Measurements from ENCODE around the gene BAG2.

The BAG2 gene

DNA sequence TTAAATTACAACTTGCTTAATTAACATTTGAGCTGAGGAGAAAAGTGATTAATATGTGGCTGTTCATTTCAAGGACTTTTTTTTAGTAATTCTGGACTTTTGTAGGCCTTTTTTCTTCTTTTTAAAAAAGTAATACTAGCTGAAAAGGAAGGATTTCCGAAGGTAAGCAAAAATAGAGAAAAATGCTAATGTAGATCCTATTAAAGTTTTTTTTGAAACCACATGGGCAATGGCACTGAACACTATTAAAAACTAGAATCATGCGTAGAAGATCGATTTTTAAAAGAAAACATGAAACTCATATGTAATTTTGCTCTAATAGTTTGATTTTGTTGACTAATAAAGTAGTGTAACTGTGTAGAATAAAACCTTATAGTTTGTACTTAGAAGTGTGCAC lies 2.4 kb downstream of the BAG2 start:
- DNase-seq, result no peak

DNA sequence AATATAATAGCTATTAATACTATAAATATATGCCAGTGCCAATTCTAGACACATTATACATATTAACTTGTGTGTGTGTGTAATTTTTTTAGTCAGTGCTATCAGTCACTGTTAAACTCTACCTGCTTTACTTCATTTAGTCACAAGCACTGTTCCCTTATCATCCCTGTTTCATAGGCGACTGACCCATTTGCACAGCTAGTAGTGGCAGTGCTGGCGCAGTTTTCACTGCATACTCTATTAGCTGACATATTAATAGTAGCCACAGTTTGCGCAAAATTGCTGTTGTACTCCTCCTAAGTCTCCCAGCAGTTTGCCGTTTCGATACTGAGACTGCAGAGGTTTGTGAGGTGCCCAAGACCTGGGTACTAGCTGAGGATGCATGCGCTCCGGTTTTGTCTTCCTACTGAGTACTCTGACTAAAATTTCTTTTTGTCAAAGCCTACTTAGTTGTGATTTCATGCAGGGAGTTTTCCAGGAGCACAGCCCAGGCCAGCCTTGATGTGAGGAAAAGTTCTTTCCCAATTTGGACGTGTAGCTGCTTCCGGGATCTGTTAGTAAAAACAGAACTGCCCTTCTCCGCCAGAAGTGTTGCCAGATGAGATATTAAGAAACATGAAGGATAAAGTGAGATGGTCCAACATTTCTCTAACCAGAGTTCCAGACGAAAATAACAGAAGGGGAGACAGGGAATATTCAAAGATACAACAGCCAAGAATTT lies 5.6 kb downstream of the BAG2 start:
- DNase-seq, result peak; percentile 32

GRCh38 chr6:57180596-57180995 lies 8.5 kb downstream of the BAG2 start:
- no peak for DNase-seq

- no peak for DNase-seq
These were observed 9.9 kb downstream of the BAG2 start for GRCh38 chr6:57182017-57182432.

GRCh38 chr6:57183336-57183735 lies 11.2 kb downstream of the BAG2 start:
- peak; percentile 65 for DNase-seq

DNA sequence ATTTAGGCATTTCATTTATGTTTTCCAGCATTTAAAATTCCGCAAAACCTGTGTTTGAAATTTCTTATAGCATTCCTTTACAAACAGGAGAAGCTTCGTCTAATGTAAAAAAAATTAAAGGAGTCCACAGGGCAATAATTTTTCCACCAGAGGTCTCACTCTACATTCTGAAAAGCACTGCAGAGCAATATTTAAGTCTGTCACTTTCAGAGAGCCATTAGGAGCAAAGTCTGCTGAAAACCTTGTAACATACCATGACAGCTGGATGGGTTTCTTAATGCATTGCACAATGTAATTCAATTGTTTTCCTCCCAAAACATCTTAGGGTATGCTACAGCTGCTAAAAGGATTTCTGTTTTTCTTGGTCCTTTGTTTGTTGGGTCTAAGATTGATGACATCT lies 18.0 kb downstream of the BAG2 start:
- peak; percentile 62 for DNase-seq

- no peak for DNase-seq
These were observed 21.1 kb downstream of the BAG2 start for GRCh38 chr6:57193177-57193576.

DNA sequence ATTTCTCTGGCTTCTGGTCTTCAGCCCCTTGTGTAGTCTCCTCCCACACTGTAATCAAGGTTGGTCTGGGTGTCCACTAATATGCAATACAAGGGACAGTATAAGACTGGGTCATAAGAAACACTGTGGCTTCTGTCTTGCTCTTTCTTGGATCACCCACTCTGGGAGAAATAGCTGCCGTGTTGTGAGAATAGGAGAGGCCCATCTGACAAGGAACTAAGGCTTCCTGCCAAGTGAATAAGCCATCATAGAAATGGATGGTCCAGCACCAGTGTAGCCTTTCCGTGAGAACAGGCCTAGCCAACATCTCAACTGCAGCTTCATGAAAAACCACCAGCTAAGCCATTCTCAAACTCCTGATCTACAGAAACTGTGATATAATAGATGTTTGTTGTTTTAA lies 23.3 kb downstream of the BAG2 start:
- DNase-seq, result no peak

DNA sequence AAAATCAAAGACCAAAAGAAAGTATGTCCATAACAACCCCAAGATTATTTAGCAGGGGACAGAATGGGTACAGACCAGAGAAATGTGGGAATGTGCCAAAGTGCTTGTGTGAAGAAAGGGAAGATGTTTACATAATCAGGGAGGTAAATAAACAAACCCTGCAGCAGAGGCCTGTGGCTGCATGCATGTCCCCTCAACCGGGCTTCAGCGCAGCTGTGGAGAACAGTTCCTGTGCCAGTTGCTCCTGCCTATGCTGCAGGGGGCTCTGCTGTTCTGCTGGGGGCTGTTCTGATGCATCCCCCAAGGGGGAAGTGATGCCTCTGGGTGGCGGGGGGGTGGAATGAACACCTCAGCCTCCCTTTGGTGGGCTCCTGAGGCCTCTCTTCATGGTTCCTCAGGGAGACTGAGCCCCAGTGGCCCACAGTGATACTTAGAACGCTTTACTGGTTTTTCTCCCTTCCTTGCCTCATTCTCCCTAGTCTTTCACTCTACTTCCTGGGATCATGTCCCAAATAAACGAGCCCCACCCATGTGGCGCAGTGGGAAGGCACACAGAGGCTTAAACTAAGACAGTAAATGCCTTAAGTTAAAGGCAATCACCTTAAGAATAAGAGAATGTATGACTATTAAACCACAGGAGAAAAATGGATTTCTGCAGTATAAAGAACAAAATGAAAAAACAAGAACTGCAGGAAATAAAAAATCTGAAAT lies 27.0 kb downstream of the BAG2 start:
- DNase-seq, result no peak

GRCh38 chr6:57201718-57202117 lies 29.6 kb downstream of the BAG2 start:
- no peak for DNase-seq

DNA sequence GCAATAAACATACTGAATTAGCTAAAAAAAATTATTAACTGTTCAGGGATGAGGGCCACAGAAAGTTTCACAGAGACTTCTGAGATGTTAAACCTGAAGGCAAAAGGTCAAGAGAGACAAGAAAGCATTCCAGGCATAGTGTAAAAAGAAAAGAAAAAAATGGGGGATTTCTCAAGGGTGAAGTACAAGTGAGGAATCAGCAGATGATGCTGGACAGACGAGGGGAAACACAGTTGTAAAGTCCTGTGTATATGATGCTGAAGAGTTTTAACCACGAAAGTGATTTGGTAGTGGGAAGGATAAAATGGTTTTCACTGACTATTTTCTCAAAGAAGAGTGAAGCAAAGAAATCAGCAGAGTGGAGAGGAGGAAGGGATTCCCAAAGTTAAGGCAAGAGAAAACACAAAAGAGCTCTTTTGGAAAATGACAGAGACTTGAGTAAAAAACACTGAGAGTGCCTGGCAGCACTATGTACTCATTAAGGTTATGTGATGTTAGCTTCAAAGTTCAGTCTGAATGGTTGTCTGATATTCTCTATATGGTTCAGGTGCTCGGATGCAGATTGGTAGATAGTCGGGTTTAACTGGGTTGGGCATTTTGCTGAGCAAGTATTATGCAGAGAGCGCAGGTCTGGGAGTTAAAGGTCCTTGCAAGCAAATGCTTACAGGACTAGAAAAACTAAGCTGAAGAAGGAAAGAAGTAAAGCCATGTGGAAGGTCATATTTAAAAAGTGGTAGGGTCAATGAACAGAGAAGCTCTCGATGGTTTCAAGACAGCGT lies 33.6 kb downstream of the BAG2 start:
- DNase-seq, result no peak

DNA sequence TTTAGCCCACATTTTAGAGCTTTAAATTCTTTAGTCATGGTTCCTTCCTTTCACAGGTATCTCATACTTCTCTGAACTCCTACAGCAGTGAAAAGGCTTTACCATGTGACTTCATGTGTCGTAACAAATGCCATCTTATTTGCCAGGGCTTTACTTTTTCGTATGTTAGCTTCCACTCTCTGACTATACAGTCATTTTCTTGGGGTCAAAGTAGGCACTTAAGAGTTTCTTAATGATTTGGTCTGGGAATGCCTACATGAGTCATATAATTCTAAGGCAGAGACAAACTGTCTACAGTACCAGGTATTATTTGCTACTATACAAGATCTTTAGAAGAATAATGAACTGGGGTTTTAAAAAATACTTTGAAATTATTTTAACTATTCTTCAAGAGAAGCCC lies 35.0 kb downstream of the BAG2 start:
- peak; percentile 38 for DNase-seq

GRCh38 chr6:57207872-57208271 lies 35.7 kb downstream of the BAG2 start:
- no peak for DNase-seq

DNA sequence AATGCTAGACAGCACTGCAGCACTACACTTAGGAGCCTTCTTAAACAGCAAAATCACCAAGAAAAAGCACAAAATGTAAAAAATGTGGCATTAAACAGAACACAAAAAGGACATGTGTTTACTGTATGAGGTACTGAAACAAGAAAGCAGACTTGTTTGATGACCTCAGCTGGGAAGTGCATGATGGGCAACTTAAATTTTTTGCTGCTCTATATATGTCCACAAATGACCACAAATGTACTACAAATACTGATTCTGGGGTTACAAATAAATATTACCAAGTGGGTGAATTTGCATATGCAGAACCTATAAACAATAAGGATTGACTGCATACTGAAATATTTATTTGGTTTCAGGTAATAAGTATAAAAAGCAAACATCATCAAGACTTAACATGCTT lies 36.9 kb downstream of the BAG2 start:
- no peak for DNase-seq

DNA sequence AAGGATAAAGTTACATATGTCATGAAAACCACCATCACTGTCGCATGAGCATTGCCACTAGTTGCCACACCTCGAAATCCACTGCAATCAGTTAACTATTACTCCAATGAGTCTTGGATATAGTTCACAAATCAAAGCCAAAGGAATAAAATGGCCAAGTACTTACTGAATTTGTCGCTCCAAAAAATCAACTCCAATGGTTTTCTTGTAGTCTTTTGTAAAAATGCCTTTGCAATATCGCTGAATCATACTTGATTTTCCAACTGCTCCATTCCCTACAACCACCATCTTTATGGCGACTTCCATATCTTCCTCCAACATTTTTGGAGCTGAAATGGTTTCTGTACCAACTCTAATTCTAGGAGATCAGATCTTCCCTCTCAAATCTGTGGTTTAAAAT lies 37.9 kb downstream of the BAG2 start:
- DNase-seq, result no peak

DNA sequence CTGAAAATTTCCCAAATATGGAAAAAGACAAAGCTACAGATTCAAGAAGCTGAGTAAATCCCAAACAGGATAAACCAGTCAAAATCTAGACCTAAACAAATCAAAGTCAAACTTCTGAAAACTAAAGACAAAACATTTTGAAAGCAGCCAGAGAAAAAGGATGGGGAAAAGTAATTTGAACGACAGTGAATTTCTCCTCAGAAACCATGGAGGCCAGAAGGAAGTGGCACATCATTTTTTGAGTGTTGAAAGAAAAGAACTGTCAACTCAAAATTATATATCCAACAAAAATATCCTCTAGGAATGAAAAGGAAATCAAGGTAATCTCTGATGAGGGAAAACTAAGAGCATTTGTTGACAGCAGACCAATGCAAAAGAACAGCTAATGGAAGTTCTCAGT lies 43.1 kb downstream of the BAG2 start:
- DNase-seq, result no peak

DNA sequence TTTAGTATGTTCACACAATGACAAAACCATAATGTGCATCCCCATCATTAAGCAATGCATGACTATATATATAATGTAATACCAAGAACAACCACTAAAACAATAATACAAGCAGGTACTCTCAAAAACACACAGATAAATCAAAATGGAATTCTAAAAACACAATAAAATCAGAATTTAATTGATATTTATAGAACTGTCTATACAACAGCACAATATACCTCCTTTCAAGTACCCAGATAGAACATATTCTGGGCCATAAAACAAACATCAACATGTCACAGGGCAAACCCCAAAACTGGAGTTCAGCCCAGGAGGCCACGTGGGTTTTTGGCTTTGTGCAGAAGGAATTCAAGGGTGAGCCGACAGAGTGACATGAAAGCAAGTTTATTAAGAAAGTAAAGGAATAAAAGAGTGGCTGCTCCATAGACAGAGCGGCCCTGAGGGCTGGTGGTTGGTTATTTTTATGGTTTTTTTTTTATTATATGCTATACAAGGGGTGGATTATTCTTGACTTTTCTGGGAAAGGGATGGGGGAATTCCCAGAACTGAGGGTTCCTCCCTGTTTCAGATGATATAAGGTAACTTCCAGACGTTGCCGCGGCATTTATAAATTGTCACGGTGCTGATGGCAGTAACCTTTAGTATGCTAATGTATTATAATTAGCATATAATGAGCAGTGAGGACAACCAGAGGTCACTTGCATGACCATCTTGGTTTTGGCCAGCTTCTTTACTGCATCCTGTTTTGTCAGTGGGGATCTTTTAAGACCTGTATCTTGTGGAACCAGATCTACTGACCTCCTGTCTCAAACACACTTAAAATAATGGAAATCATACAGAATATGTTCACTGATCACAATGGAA lies 44.3 kb downstream of the BAG2 start:
- no peak for DNase-seq

DNA sequence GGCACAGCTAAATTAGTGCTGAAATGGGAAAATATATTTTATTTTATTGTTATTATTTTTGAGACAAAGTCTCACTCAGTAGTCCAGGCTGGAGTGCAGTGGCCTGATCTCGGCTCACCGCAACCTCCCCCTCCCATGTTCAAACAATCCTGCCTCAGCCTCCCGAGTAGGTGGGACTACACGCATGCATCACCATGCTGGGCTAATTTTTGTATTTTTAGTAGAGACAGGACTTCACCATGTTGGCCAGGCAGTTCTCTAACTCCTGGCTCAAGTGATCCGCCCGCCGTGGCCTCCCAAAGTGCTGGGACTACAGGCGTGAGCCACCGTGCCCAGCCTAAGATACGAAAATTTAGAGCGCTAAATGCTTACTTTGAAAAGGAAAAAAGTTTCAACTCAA lies 45.1 kb downstream of the BAG2 start:
- DNase-seq, result no peak

DNA sequence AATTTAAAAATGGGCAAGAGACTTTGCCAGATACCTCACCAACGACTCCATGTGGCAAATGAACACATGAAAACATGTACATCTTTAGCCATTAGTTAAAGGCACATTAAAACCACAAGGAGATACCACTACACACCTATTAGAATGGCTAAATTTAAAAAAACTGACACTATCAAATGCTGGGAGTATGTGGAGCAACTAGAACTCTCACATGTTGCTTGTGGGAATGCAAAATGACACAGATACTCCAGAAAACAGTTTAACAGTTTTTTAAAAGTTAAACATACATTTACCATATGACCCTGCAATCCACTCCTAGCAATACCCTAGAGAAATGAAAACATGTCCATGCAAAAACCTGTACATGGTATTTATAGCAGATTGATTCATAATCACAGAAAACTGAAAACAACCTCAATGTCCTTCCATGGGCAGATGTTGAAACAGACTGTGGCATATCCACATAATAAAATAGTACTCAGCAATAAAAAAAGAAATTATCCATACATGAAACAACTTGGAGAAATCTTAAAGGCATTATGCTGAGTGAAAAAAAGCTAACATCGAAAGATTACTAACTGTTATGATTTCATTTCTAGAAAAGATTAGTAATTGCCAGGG lies 48.1 kb downstream of the BAG2 start:
- DNase-seq, result no peak

DNA sequence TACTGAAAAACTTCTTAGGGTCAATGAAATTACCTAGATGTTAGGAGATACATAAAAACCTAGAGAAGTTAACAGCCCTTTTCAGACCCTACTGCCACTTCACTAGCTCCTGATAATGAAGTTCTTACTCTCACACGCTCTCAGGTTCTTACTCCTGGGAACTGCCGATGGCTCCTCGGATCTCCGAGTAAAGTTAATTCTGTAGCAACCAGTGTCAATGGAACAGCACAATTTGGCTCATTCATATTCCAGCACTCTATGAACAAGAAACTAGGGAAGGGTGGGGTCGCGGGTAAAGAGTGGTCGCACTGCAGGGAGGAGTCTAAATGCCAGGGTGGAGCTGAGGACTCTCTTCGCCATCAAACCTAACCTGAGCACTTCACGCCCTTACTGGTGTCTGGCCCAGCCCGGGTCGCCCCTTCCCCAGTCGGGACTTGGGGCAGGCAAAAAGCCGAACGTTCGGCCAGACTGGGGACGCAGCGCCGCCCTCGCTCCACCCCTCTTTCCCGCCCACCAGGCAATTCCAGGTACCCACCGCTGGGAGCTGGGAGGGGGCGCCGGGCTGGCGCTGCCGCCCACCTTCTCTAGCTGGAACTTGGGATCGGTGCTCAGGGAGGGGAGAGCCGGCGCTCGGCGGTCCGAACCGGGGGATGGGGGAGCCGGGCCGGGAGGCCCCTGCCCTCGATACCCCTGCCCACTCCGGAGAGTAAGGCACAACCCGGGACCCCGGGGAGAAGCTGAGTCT lies 49.2 kb downstream of the BAG2 start:
- peak; percentile 58 for DNase-seq

- peak; percentile 84 for DNase-seq
These were observed 50.0 kb downstream of the BAG2 start, which contains the start of gene RAB23 for GRCh38 chr6:57221936-57222742. Gene RAB23 (minus strand): TSS chr6:57222307. CDS start chr6:57210380, 11,927 bp downstream.
